Lung (tissue), 12 donors: Measurements from ENCODE around the gene WNT9B. TPM values are rescaled to one million over a fixed set of nuclear protein-coding genes. Genes with fewer than 3 reads are reported as not detected.

Experiments
- ATAC-seq: fragments of 200-7000 bp; cut with Tn5 transposase; one replicate; pipeline ENCODE4 v1.9.1; 2020; ENCODE audit warnings: moderate number of reproducible peaks; ENCODE audit not compliant: insufficient read depth, low FRiP score
- DNase-seq, 3 donors: peaks; one replicate each; pipeline ENCODE4 v3.0.0-alpha.2; 2013 to 2017
- H3K27ac ChIP-seq, 2 donors: one replicate each; pipeline ENCODE4 v1.5.1; 2013; ENCODE audit warnings: mild to moderate bottlenecking in 2 of 2, moderate library complexity in 2 of 2, control low read depth in 1 of 2, inconsistent platforms in 1 of 2, low read depth in 1 of 2, low read length in 1 of 2
- H3K27me3 ChIP-seq, 3 donors: one replicate each; pipeline ENCODE4 v1.5.1; 2013; ENCODE audit warnings: low read length in 2 of 3; ENCODE audit not compliant: control insufficient read depth in 3 of 3, insufficient read depth in 3 of 3
- H3K36me3 ChIP-seq, 4 donors: one replicate each; pipeline ENCODE4 v1.5.1; 2013; ENCODE audit warnings: low read length in 4 of 4, mild to moderate bottlenecking in 1 of 4, moderate library complexity in 1 of 4; ENCODE audit not compliant: control insufficient read depth in 4 of 4, insufficient read depth in 4 of 4
- H3K4me1 ChIP-seq, 5 donors: one replicate each; pipeline ENCODE4 v1.5.1; 2013; ENCODE audit warnings: low read length in 5 of 5, mild to moderate bottlenecking in 2 of 5, moderate library complexity in 1 of 5; ENCODE audit not compliant: control insufficient read depth in 5 of 5, insufficient read depth in 5 of 5
- H3K4me3 ChIP-seq: one replicate; pipeline ENCODE4 v1.5.1; 2013; ENCODE audit warnings: mild to moderate bottlenecking, control low read depth, moderate library complexity
- H3K9ac ChIP-seq, 2 donors: one replicate each; pipeline ENCODE4 v1.5.1; 2013; ENCODE audit warnings: low read length in 2 of 2, control low read depth in 1 of 2; ENCODE audit not compliant: insufficient read depth in 1 of 2
- H3K9me3 ChIP-seq, 4 donors: one replicate each; pipeline ENCODE4 v1.5.1; 2013; ENCODE audit warnings: low read length in 3 of 4, mild to moderate bottlenecking in 1 of 4, moderate library complexity in 1 of 4; ENCODE audit not compliant: control insufficient read depth in 4 of 4, insufficient read depth in 3 of 4
- CTCF ChIP-seq: IDR thresholded peaks from 2 replicates; pipeline ENCODE4 v1.5.1; 2012; ENCODE audit warnings: mild to moderate bottlenecking; ENCODE audit errors: control extremely low read depth, extremely low read depth
- whole genome bisulfite sequencing, 2 donors: extraction: QIAGEN DNeasy Blood & Tissue Kit; methylation state at CpG; one replicate each; pipeline ENCODE4 v1.1.7; 2013; 5-methylcytosine and 5-hydroxymethylcytosine counted together
- polyA plus RNA-seq, 2 donors: library from polyadenylated mRNA; stranded (reverse); fragments of 200-250 nt; gene quantifications; one replicate each; pipeline ENCODE4 v1.2.1, GENCODE V29; 2013
- total RNA-seq, 2 donors: library from RNA; depleted of rRNA in 1 of 2; stranded (reverse); fragments of >200 nt in 1 of 2; gene quantifications; one replicate each; pipeline ENCODE4 v1.2.1, GENCODE V29; 2014 to 2021
- donor health status: control.
- donor health status: control.
- donor health status: Bipolar disorder and iron deficiency.
- donor health status: healthy.
- donor health status: DM: yes; HTN: yes; CAD: no.

WNT9B gene
- total and polyA plus RNA-seq, 4 donors = 0.11 to 0.33 (median 0.17) TPM

GRCh38 chr17:46884552-46884951 is 33.2 kb downstream of the WNT9B start:
- no peak for TF ChIP-seq CTCF
- Histone ChIP-seq H3K9me3 (no peaks in the 10 kb centered on the region), H3K27ac (no peak overlapping the region), H3K36me3 (no peaks in the 10 kb centered on the region), H3K27me3 (peaks cover 0 to 4% (median 0%) of the 10 kb centered on the region in 3 donors), H3K9ac (no peak overlapping the region), H3K4me3 (no peak overlapping the region), H3K4me1 (peaks cover 0 to 18% (median 2%) of the 10 kb centered on the region in 5 donors)
- DNase-seq = no peak
- ATAC-seq = no peak
- 82 to 87% methylated on average over 7 of the region's 7 CpGs for WGBS, 2 donors

GRCh38 chr17:46885415-46886309 is 34.3 kb downstream of the WNT9B start:
- Histone ChIP-seq H3K36me3 (no peaks in the 10 kb centered on the region), H3K9me3 (no peaks in the 10 kb centered on the region), H3K27me3 (peaks cover 0 to 4% (median 0%) of the 10 kb centered on the region in 3 donors), H3K27ac (no peak overlapping the region), H3K4me3 (no peak overlapping the region), H3K4me1 (peaks cover 0 to 21% (median 2%) of the 10 kb centered on the region in 5 donors), H3K9ac (no peak overlapping the region)
- peak; percentile 88 to 93 (median 89) for DNase-seq
- WGBS, 2 donors = 77 to 87% methylated on average over 10 of the region's 10 CpGs
- no peak for TF ChIP-seq CTCF
- ATAC-seq = no peak

- Histone ChIP-seq H3K4me3 (no peak overlapping the region), H3K36me3 (no peaks in the 10 kb centered on the region), H3K9ac (no peak overlapping the region), H3K27me3 (peaks cover 0 to 4% (median 0%) of the 10 kb centered on the region in 3 donors), H3K4me1 (peaks cover 0 to 21% (median 2%) of the 10 kb centered on the region in 5 donors), H3K9me3 (no peaks in the 10 kb centered on the region), H3K27ac (no peak overlapping the region)
- 95 to 97% methylated on average over 1 of the region's 1 CpG for WGBS, 2 donors
- DNase-seq (no peak), ATAC-seq (no peak)
- TF ChIP-seq CTCF = no peak
Measured at GRCh38 chr17:46886310-46886663, 34.9 kb downstream of the WNT9B start.
